Measurements from ENCODE around the gene PCNX2.
"Not testable (repeated sequence)": the region's sequence is repeated elsewhere in the genome, so short reads cannot be mapped to it uniquely, and the experiment has no call there.

The PCNX2 gene

DNA sequence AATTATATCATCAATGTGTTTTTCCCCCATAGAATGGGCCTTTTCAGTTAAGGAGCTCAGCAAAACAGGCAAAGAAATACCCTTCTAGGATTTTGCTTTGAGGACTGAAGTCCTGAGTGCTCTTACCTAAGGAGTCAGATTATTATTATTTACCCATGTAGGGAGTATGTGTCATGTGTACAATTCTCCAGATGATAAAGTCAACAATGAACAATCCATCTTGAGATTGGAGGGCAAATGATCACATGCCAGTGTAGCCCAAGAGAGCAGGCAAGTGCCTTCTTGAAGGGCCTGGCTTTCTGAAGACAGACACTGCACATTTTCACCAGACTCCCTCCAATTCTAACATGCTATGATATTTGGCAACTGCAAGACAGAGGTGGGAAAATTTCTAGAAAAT is 159.7 kb downstream of the PCNX2 start:
- peaks cover 27% of the 10 kb centered on the region for H3K36me3 Mint-ChIP-seq

DNA sequence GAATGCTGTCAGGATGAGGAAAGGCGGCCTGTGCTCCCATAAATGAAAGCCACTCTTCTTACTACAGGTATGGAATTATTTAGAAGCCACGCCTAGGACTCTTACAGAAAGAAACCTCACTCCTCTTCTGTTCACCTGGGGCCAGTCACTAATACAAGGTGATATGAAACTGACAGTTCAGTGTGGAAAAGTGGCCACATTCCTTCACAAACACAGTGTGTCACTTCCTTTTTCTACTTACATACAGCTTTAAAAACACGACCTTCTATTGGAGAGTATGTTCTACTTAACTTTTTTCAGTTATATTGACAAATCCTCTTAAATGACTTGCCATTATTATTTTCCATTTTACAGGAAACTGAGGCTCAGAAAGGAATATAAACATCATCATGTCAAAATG is 163.1 kb downstream of the PCNX2 start:
- no peaks in the 10 kb centered on the region for H3K27me3 Mint-ChIP-seq
- H3K27ac Mint-ChIP-seq, result no peak overlapping the region
- no peaks in the 10 kb centered on the region for H3K9me3 Mint-ChIP-seq
- peaks cover 36% of the 10 kb centered on the region for H3K36me3 Mint-ChIP-seq
- no peaks in the 10 kb centered on the region for H3K4me1 Mint-ChIP-seq
- H3K4me3 Mint-ChIP-seq, result no peak overlapping the region

More for the DNA sequence above, 159.7 kb downstream of the PCNX2 start:
- Mint-ChIP-seq H3K4me1 (no peaks in the 10 kb centered on the region), H3K27me3 (no peaks in the 10 kb centered on the region), H3K4me3 (no peak overlapping the region), H3K27ac (no peak overlapping the region), H3K9me3 (no peaks in the 10 kb centered on the region)

DNA sequence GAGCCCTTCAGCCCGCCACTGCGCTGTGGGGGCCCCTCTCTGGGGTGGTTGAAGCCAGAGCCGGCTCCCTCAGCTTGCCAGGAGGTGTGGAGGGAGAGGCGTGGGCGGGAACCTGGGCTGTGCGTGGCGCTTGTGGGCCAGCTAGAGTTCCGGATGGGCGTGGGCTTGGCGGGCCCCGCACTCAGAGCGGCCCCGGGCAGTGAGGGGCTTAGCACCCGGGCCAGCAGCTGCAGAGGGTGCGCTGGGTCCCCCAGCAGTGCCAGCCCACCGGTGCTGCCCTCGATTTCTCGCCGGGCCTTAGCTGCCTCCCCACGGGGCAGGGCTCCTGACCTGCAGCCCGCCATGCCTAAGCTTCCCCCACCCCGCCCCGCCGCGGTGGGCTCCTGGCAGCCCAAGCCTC is 166.5 kb downstream of the PCNX2 start:
- H3K27me3 Mint-ChIP-seq, H3K9me3 Mint-ChIP-seq, H3K4me1 Mint-ChIP-seq, H3K27ac Mint-ChIP-seq, H3K4me3 Mint-ChIP-seq: not testable (repeated sequence)
- peaks cover 34% of the 10 kb centered on the region for H3K36me3 Mint-ChIP-seq

DNA sequence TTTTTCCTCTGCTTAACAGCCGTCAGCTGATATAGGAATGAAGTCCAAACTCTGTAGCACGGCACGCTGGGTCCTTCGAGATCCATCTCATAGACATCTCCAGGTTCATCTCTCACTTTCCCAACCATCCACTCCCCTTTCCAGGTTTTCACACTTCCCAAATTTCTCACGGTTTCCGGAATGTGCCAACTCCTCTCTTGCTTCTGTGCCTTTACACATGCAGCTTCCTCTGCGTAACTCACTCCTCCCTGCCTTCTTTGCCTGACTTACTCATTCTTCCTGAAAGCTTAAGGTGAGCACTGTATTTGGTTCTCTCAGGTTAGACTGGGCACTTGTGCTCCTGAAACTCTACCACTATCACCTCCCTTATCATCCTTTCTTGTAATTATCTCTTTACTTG is 168.4 kb downstream of the PCNX2 start:
- Mint-ChIP-seq H3K27ac (no peak overlapping the region), H3K4me1 (no peaks in the 10 kb centered on the region), H3K4me3 (no peak overlapping the region), H3K9me3 (no peaks in the 10 kb centered on the region), H3K27me3 (no peaks in the 10 kb centered on the region), H3K36me3 (peaks cover 24% of the 10 kb centered on the region)

DNA sequence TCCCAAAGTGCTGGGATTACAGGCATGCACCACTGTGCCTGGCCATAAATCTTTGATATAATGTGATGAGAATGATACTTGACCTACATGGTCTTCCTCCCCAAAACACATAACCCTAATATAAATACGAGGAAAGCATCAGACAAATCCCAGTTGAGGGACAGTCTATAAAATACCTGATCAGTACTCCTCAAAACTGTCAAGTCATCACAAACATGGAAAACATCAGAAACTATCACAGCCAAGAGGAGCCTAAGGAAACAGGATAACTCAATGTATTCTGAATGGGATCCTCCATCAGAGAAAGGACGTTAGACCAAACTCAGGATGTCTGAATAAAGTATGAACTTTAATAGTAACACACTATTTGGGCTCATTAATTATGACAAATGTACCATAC is 172.7 kb downstream of the PCNX2 start:
- H3K27ac Mint-ChIP-seq, result no peak overlapping the region
- no peaks in the 10 kb centered on the region for H3K27me3 Mint-ChIP-seq
- H3K36me3 Mint-ChIP-seq, result peaks cover 21% of the 10 kb centered on the region
- H3K9me3 Mint-ChIP-seq, result no peaks in the 10 kb centered on the region
- H3K4me1 Mint-ChIP-seq, result no peaks in the 10 kb centered on the region
- no peak overlapping the region for H3K4me3 Mint-ChIP-seq

DNA sequence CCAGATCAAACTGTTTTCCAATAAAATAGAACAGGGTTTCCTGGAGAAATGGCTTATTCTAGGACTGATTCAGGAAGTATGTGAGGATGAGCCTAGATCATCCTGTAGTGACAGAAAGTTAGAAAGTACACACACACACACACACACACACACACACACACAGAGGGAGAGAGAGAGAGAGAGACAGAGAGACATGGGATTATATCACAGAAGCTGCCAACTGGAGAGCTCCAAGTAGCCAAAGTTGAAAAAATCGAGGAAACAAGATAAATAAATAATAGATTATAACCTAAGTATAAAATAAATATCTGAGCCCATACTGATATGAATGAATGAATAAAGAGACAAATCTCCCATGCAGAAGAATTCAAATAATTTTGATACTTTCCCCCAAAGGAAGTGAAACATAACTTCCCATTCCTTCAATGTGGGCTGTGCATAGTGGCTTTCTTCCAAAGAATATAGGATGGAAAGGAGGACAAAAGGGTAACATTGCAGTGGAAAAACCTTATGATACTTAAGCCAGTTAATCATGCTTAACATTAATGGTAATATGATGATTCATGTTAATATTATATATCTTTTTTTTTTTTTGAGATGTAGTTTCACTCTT is 173.5 kb downstream of the PCNX2 start:
- no peaks in the 10 kb centered on the region for H3K4me1 Mint-ChIP-seq
- H3K27ac Mint-ChIP-seq, result no peak overlapping the region
- no peaks in the 10 kb centered on the region for H3K9me3 Mint-ChIP-seq
- no peaks in the 10 kb centered on the region for H3K27me3 Mint-ChIP-seq
- H3K36me3 Mint-ChIP-seq, result peaks cover 16% of the 10 kb centered on the region
- H3K4me3 Mint-ChIP-seq, result no peak overlapping the region

DNA sequence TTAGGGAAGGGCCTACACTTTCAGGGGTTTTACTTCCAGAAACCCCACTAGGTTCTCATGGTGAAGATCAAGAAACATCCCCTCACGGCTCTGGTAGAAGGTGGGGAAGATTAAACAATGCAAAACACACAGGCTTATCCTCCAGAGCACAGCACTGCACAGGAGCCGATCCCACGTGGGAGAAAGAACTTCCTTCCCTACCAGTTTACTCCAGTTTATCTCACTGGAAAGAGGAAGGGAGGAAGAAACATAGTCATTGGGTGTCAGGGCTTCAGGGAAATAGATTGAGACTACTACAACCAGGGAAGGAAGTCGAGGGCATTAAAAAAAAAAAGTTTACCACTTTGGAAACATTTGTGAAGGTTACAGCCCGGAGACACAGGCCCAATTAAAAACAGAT is 180.7 kb downstream of the PCNX2 start:
- H3K4me3 Mint-ChIP-seq, result no peak overlapping the region

DNA sequence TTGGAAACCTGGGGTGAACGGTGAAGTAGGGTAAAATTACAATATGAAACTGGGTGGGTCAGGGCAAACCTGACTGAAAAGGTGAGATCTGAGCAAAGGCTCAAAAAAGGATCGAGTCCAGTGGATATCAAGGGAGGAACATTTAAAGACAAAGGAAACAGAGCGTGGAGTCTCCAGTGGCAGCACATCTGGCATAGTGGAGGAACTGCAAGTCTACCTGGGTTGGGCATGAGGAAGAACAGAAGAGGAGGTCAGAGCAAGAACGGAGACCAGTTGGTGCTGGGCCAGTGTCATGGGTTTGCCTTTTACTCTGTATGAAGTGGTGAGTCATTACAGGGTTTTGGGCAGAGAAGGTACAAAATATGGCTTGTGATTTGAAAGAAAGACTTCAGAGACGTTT is 181.4 kb downstream of the PCNX2 start:
- Mint-ChIP-seq H3K4me3 (no peak overlapping the region), H3K9me3 (no peaks in the 10 kb centered on the region), H3K4me1 (no peaks in the 10 kb centered on the region), H3K27ac (no peak overlapping the region), H3K36me3 (peaks cover 28% of the 10 kb centered on the region), H3K27me3 (no peaks in the 10 kb centered on the region)

More for the DNA sequence above, 180.7 kb downstream of the PCNX2 start:
- H3K27me3 Mint-ChIP-seq, result no peaks in the 10 kb centered on the region
- H3K9me3 Mint-ChIP-seq, result no peaks in the 10 kb centered on the region
- peaks cover 24% of the 10 kb centered on the region for H3K36me3 Mint-ChIP-seq
- no peak overlapping the region for H3K27ac Mint-ChIP-seq
- H3K4me1 Mint-ChIP-seq, result no peaks in the 10 kb centered on the region

DNA sequence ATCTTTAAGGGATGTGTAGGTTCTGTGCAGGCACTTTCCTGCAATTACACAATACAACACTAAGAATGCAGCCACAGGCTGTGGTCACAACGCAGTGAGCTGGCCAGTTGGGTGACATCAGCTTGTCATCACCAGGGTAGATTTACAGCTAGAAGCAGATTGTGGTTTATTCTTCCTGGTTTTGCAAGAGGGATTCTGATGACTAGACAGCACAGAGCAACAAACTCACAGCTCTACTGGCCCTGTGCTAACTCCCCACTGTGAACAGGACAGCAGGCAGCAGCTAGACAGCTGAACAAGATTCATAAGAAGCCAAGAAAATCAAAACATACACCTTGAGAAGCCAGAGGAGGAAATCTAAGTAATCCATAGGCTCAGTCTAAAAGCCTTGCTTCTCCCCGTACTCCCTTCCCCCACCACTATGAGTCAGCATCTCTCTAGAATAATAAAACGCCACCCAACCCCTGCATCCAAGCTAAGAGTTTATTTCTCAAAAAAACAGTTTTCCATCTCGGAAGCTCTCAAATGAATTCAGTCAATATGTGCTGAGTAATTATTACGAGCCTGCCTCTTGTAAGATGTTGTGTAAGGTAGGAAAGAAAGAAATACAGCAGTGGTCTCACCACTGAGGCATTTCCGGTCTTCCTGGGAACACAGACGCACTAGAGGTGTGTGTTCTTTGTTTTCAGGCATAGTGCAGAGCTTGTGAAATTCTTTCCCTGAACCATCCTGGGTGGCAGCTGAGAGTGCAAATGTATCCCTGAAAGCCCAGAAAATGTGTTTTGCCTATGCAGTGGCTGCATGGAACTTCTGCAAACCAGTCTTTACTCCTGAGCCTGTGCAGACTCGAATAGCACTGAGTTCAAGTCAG is 182.3 kb downstream of the PCNX2 start:
- H3K4me3 Mint-ChIP-seq, result no peak overlapping the region
- no peak overlapping the region for H3K27ac Mint-ChIP-seq
- no peaks in the 10 kb centered on the region for H3K9me3 Mint-ChIP-seq
- H3K4me1 Mint-ChIP-seq, result no peaks in the 10 kb centered on the region
- H3K27me3 Mint-ChIP-seq, result no peaks in the 10 kb centered on the region
- H3K36me3 Mint-ChIP-seq, result peaks cover 27% of the 10 kb centered on the region

DNA sequence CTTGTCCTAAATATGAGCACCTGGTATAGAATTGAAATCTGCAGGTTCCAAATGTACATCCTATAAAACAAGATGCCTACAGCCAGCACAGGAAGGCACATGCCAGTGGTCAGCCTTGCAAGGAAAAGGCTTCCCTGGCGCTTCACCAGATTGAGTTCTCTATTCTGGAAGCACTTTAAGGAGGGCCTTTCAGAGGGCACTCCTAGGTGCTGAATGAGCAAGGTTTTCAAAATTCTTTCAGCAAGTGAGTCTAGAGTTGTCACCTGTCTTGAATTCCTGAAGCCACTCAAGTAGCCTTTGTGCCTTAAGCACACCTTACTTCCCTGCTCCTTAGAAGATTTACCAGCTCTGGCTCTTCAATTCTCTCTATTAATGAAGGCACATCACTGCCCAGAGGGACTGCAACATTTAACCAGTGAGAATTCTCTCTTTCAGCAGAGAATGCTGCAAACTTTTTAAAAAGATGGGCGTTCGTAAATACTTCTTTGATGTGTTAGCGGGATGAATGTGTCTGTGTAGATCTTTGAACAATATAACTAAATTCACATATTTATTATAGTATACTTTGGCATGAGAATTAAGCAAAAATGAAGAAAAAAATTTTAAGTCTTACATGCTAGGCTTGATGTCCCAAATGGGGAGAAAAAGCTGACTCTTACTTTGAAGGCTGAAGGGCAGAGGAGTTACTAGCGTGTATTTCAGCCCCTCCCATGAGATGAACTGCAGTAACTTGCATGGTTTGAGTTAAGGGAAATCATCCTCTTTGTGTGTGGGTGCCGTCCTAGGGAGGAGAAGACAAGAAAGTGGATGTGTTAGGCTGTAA is 183.1 kb downstream of the PCNX2 start:
- Mint-ChIP-seq H3K9me3 (no peaks in the 10 kb centered on the region), H3K27ac (no peak overlapping the region), H3K4me1 (no peaks in the 10 kb centered on the region), H3K36me3 (peaks cover 31% of the 10 kb centered on the region), H3K27me3 (no peaks in the 10 kb centered on the region), H3K4me3 (no peak overlapping the region)

DNA sequence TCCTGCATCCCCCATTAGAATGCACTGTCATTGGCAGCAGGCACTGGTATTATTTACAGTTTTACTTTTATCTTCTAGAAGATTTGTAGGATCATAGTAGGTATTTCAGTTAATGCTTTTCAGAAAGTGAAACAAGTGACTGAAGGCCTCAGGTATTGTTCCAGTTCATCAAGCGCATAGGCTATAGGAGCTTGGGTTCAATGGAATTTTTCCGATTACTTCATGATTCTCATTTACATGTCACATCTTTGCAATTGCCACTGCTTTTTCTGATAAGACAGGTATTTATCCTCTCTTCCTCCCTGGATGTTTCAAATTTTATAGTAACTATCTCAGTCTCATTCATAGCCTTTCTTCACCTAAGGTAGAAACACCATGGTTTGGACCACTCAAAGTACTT is 183.8 kb downstream of the PCNX2 start:
- Mint-ChIP-seq H3K36me3 (peaks cover 35% of the 10 kb centered on the region), H3K4me3 (no peak overlapping the region), H3K4me1 (no peaks in the 10 kb centered on the region), H3K9me3 (no peaks in the 10 kb centered on the region), H3K27me3 (no peaks in the 10 kb centered on the region), H3K27ac (no peak overlapping the region)

DNA sequence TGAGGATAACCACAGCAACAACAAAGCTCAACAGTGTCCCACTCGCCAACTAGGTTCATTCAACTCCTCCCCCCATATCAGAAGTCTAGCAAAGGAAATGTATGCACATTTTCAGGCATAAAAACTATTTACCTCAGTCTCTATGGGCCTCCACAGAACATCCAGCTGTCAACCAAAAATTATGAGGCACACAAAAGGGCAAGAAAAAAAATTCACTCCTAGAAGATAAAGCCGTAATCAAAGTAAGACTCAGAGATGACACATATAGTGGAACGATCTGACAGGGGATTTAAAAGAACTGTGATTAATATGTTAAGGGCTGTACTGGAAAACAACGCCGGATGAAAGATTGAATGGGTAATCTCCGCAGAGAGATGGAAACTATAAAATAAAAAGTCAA is 186.4 kb downstream of the PCNX2 start:
- Mint-ChIP-seq H3K27me3 (no peaks in the 10 kb centered on the region), H3K4me3 (no peak overlapping the region), H3K9me3 (no peaks in the 10 kb centered on the region), H3K27ac (no peak overlapping the region), H3K36me3 (peaks cover 38% of the 10 kb centered on the region), H3K4me1 (no peaks in the 10 kb centered on the region)

DNA sequence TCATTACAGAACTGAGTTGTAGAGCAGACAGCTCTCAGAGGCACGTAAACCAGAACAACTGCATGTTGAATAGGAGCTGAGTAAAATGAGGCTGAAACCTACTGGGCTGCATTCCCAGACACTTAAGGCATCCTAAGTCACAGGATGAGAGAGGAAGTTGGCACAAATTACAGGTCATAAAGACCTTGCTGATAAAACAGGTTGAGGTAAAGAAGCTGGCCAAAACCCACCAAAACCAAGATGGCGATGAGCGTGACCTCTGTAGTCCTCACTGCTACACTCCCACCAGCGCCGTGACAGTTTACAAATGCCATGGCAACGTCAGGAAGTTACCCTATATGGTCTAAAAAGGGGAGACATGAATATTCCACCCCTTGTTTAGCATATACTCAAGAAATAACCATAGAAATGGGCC is 187.8 kb downstream of the PCNX2 start:
- H3K4me1 Mint-ChIP-seq, H3K27me3 Mint-ChIP-seq, H3K9me3 Mint-ChIP-seq, H3K4me3 Mint-ChIP-seq, H3K27ac Mint-ChIP-seq: not testable (repeated sequence)
- peaks cover 42% of the 10 kb centered on the region for H3K36me3 Mint-ChIP-seq

DNA sequence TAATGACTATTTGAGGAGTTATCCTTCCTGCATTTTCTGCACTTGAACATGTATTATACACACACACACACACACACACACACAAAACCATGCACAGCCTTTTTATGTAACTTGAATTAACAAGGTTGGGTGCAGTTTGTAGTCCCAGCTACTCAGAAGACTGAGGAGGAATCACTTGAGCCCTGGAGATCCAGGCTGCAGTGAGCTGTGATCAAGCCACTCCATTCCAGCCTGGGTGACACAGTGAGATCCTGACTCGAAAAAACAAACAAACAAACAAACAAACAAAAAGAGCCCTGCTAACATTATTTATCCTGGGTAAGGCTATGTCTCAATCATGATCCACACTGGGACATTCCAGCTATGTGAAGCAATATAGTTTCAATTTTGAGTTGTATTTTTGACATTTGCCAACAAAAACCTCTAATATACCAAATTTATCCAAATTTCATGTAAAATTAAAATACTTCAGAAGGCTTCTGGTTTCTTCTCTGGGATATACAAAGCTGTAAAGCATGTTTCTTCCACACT is 188.3 kb downstream of the PCNX2 start:
- Mint-ChIP-seq H3K4me3 (no peak overlapping the region), H3K4me1 (no peaks in the 10 kb centered on the region), H3K27me3 (no peaks in the 10 kb centered on the region), H3K9me3 (no peaks in the 10 kb centered on the region), H3K27ac (no peak overlapping the region), H3K36me3 (peaks cover 44% of the 10 kb centered on the region)

DNA sequence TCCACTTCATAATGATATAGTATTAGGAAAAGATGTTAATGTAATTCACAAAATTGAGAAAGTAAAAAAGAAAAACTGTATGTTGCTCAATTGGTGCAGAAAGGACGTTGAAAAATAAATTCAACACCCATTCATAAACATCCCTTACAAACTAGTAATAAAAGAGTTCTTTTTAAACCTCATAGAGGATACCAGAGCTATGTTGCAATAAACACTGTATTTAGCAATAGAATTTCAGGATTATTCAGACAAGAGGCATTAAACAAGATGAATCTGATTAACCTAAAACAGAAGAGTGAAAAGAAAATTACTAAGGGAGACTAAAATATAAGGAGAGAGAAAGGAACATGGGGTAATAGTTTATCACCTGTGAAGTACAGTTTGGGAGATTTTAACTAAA is 190.3 kb downstream of the PCNX2 start:
- Mint-ChIP-seq H3K9me3 (no peaks in the 10 kb centered on the region), H3K36me3 (peaks cover 43% of the 10 kb centered on the region), H3K27ac (no peak overlapping the region), H3K4me1 (no peaks in the 10 kb centered on the region), H3K27me3 (no peaks in the 10 kb centered on the region), H3K4me3 (no peak overlapping the region)

DNA sequence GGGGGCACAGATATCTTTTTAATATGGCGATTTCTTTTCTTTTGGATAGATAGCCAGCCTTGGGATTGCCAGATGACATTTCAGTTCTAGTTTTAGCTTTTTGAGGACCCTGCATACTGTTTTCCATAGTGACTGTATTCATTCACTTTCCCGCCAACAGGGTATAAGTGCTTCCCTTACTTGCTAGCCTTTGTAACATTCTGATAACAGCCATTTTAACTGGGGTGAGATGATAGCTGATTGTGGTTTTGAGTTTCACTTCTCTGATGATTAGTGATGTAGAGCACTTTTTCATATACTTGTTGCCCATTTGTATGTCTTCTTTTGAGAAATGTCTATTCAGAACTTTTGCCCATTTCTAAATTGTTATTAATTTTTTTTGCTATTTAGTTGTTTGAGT is 193.2 kb downstream of the PCNX2 start:
- H3K9me3 Mint-ChIP-seq, result no peaks in the 10 kb centered on the region
- no peak overlapping the region for H3K4me3 Mint-ChIP-seq
- no peaks in the 10 kb centered on the region for H3K4me1 Mint-ChIP-seq
- H3K27me3 Mint-ChIP-seq, result no peaks in the 10 kb centered on the region
- peaks cover 38% of the 10 kb centered on the region for H3K36me3 Mint-ChIP-seq
- no peak overlapping the region for H3K27ac Mint-ChIP-seq
